HG03280 (cell line): ENCODE measurements around the gene PTGR3.
A peak's percentile ranks its signal among the peaks of the same experiment; 100 is the strongest.
"Not testable (repeated sequence)": the region's sequence is repeated elsewhere in the genome, so short reads cannot be mapped to it uniquely, and the experiment has no call there.

Experiments
- ATAC-seq: cut with Tn5 transposase; IDR thresholded peaks from one replicate; pipeline ENCODE4 v1.9.1; 2021; ENCODE audit warnings: mild to moderate bottlenecking, moderate library complexity; ENCODE audit not compliant: unreplicated experiment

PTGR3 gene

GRCh38 chr18:75203416-75204268 is 5.3 kb downstream of the PTGR3 start:
- ATAC-seq, result no peak

- ATAC-seq, result no peak
Observed at GRCh38 chr18:75202696-75203365, 6.1 kb downstream of the PTGR3 start.

GRCh38 chr18:75201282-75202270 is 7.4 kb downstream of the PTGR3 start:
- ATAC-seq, result no peak

- no peak for ATAC-seq
Observed at GRCh38 chr18:75200605-75201280, 8.2 kb downstream of the PTGR3 start.

GRCh38 chr18:75200071-75200470 is 8.9 kb downstream of the PTGR3 start:
- ATAC-seq, result no peak

- no peak for ATAC-seq
Observed at GRCh38 chr18:75199327-75199726, 9.6 kb downstream of the PTGR3 start.

GRCh38 chr18:75198036-75198435 is 10.9 kb downstream of the PTGR3 start:
- ATAC-seq, result no peak

GRCh38 chr18:75192899-75193298 is 16.0 kb downstream of the PTGR3 start:
- no peak for ATAC-seq

- no peak for ATAC-seq
Observed at GRCh38 chr18:75189696-75190095, 19.2 kb downstream of the PTGR3 start.

GRCh38 chr18:75187702-75188101 is 21.2 kb downstream of the PTGR3 start:
- not testable (repeated sequence) for ATAC-seq

GRCh38 chr18:75185460-75185859 is 23.5 kb downstream of the PTGR3 start:
- ATAC-seq, result no peak

GRCh38 chr18:75183973-75184493 is 24.9 kb downstream of the PTGR3 start:
- no peak for ATAC-seq

- ATAC-seq, result no peak
Observed at GRCh38 chr18:75183524-75183923, 25.4 kb downstream of the PTGR3 start.

- no peak for ATAC-seq
Observed at GRCh38 chr18:75179819-75180600, 28.9 kb downstream of the PTGR3 start.

- no peak for ATAC-seq
Observed at GRCh38 chr18:75178376-75178775, 30.6 kb downstream of the PTGR3 start.

- no peak for ATAC-seq
Observed at GRCh38 chr18:75176849-75177248, 32.1 kb downstream of the PTGR3 start.

GRCh38 chr18:75173738-75174137 is 35.2 kb downstream of the PTGR3 start:
- no peak for ATAC-seq

- peak; percentile 98 for ATAC-seq
Observed at GRCh38 chr18:75173125-75173432, 35.9 kb downstream of the PTGR3 start.

- peak; percentile 9 for ATAC-seq
Observed at GRCh38 chr18:75172299-75173124, 36.4 kb downstream of the PTGR3 start.
